Activated CD4-positive, alpha-beta T cell treated with anti-CD3 and anti-CD28 coated beads, Interleukin-2, amount 10 ng/mL, durations not matched to agents 7 days and 5 days (primary cell): Measurements from ENCODE around the gene MYO1G. TPM values are rescaled to one million over a fixed set of nuclear protein-coding genes. Genes with fewer than 3 reads are reported as not detected.

Experiments used
- CTCF ChIA-PET: fragments of 350-600 bp; sonication (Branson Sonifier 250); formaldehyde crosslinking; loops from one replicate; lab custom pipeline; 2021; ENCODE audit warnings: antibody characterized with exemption; lab: Charles Lee
- POLR2A ChIA-PET: fragments of 350-600 bp; sonication (Branson Sonifier 250); formaldehyde crosslinking; loops from one replicate; lab custom pipeline; 2021; ENCODE audit warnings: antibody characterized with exemption; lab: Charles Lee
- DNase-seq: peaks from one replicate; pipeline ENCODE4 v3.0.0-alpha.2; 2020
- H3K27ac Mint-ChIP-seq: one replicate; pipeline ENCODE4 v1.8.0; 2021; ENCODE audit warnings: mild to moderate bottlenecking, moderate library complexity, mixed read lengths
- H3K27me3 Mint-ChIP-seq: one replicate; pipeline ENCODE4 v1.8.0; 2021; ENCODE audit warnings: mixed read lengths
- H3K36me3 Mint-ChIP-seq: one replicate; pipeline ENCODE4 v1.8.0; 2021; ENCODE audit warnings: low read depth, mixed read lengths
- H3K4me1 Mint-ChIP-seq: one replicate; pipeline ENCODE4 v1.8.0; 2021; ENCODE audit warnings: mixed read lengths
- H3K4me3 Mint-ChIP-seq: one replicate; pipeline ENCODE4 v1.8.0; 2021; ENCODE audit warnings: mild to moderate bottlenecking, moderate library complexity, mixed read lengths
- H3K9me3 Mint-ChIP-seq: one replicate; pipeline ENCODE4 v1.8.0; 2021; ENCODE audit warnings: mixed read lengths
- total RNA-seq, 2 experiments: library from RNA; stranded (reverse); gene quantifications; one replicate each; pipeline ENCODE4 v1.2.3, GENCODE V29; 2021

MYO1G gene
- total RNA-seq, 2 experiments from 2014 or later: 414 to 457 TPM

GRCh38 chr7:44961844-44962482 is 16.9 kb downstream of the MYO1G start:
- DNase-seq: peak; percentile 24
- peaks cover 19% of the 10 kb centered on the region for H3K4me1 Mint-ChIP-seq
- H3K4me3 Mint-ChIP-seq: no peak overlapping the region
- ChIA-PET POLR2A (interaction anchor here (0.6 kb wide), 1 partner anchor 13 kb away, joined by 4 read pairs; no protein-coding TSS in a partner anchor), CTCF (interaction anchor here (0.6 to 4.1 kb wide), 2 partner anchors 12 to 114 kb away, joined by 3 to 26 read pairs; no protein-coding TSS in a partner anchor)
- H3K9me3 Mint-ChIP-seq: no peaks in the 10 kb centered on the region
- H3K27me3 Mint-ChIP-seq: no peaks in the 10 kb centered on the region
- H3K36me3 Mint-ChIP-seq: peaks cover 26% of the 10 kb centered on the region
- no peak overlapping the region for H3K27ac Mint-ChIP-seq

DNA sequence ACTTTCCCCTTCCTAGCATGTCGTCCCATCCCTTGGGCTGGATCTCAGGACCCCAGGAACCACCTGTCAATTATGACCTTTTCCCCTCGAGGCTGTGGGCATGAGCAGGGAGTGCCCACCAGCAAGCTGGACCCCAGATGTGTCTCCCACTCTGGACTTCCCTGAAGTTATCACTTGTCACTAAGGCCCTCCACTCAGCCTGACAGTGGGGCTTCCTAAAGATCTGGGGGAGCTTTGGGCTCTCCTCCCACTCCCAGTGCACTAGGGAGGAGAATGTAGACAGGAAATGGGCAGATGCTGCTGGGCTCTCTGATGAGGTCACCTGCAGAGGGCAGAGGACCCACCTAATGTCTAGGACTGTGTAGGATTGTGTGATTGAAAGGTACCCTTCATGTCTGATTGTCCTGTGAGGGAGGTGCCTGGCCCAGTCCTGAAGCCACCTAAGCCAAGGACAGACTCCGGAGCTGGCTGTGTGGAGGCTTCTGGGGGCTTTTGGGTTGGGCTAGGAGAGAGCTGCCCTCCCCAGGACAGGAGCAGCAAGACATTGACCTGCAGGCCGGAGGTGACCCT is 18.7 kb downstream of the MYO1G start:
- H3K36me3 Mint-ChIP-seq: peaks cover 15% of the 10 kb centered on the region
- no peak for DNase-seq
- H3K4me1 Mint-ChIP-seq: peaks cover 19% of the 10 kb centered on the region
- H3K4me3 Mint-ChIP-seq: no peak overlapping the region
- ChIA-PET POLR2A (no interaction called here), CTCF (interaction anchor here (0.6 to 1.4 kb wide), 3 partner anchors 13 to 155 kb away, joined by 3 read pairs; no protein-coding TSS in a partner anchor)
- no peaks in the 10 kb centered on the region for H3K9me3 Mint-ChIP-seq
- peaks cover 1% of the 10 kb centered on the region for H3K27me3 Mint-ChIP-seq
- H3K27ac Mint-ChIP-seq: peak overlapping the region; percentile 75

DNA sequence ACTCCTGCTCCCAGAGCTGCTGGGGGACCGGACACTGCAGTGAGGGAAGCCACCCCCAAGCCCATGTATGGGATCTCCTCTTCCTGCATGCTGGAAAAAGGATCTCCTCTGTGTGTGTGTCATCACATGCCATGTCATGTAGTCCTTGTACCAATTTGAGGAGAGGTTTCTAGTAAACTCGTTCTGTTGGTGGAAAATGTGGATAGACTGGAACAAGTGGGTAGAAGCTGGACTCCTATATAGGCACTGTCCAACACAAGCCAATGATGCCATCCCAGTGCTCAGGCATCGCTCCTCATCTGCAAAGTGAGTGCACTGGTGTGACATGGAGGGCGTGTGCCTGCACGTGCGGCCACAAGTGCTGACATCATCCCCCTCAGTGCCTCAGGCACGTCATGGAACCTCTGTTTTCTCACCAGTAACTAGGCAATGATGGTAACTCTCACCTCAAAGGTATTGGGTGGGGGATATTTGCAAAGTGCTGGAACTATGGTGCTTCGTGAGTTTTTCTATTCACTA is 19.3 kb downstream of the MYO1G start:
- ChIA-PET CTCF (interaction anchor here (0.6 to 1.4 kb wide), 2 partner anchors 13 to 154 kb away, joined by 3 read pairs; no protein-coding TSS in a partner anchor), POLR2A (no interaction called here)
- H3K9me3 Mint-ChIP-seq: no peaks in the 10 kb centered on the region
- peaks cover 6% of the 10 kb centered on the region for H3K27me3 Mint-ChIP-seq
- H3K27ac Mint-ChIP-seq: peak overlapping the region; percentile 75
- no peak overlapping the region for H3K4me3 Mint-ChIP-seq
- H3K36me3 Mint-ChIP-seq: peaks cover 14% of the 10 kb centered on the region
- H3K4me1 Mint-ChIP-seq: peaks cover 19% of the 10 kb centered on the region
- peak; percentile 45 for DNase-seq

DNA sequence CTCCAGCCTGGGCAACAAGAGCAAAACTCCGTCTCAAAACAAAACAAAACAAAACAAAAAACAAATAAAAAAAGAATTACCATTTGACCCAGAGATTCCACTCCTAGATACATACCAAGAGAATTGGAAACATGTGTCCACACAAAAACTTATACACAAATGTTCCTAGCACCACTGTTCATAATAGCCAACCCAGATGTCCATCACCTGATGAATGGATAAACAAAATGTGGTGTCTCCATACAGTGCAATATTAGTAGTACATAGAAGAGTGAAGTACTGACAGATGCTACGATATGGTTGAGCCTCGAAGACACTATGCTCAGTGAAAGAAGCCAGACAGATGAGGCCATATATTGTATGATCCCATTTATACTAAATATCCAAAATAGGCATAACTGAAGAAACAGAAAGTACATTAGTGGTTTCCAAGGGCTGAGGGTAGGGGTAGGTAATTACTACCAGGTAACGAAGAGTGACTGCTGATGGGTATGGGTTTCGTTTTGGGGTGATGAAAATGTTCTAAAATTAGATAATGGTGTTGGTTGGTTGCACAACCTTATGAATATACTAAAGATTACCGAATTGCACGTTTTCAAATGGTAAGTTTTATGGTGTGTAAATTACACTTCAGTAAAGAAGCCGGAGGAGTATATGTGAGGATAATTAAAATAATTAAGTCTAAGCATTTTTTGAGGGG is 20.0 kb downstream of the MYO1G start:
- no peak for DNase-seq
- no peak overlapping the region for H3K27ac Mint-ChIP-seq
- H3K4me3 Mint-ChIP-seq: no peak overlapping the region
- CTCF ChIA-PET: no interaction called here
- no peaks in the 10 kb centered on the region for H3K9me3 Mint-ChIP-seq
- POLR2A ChIA-PET: no interaction called here
- H3K27me3 Mint-ChIP-seq: peaks cover 9% of the 10 kb centered on the region
- peaks cover 19% of the 10 kb centered on the region for H3K4me1 Mint-ChIP-seq
- peaks cover 14% of the 10 kb centered on the region for H3K36me3 Mint-ChIP-seq

DNA sequence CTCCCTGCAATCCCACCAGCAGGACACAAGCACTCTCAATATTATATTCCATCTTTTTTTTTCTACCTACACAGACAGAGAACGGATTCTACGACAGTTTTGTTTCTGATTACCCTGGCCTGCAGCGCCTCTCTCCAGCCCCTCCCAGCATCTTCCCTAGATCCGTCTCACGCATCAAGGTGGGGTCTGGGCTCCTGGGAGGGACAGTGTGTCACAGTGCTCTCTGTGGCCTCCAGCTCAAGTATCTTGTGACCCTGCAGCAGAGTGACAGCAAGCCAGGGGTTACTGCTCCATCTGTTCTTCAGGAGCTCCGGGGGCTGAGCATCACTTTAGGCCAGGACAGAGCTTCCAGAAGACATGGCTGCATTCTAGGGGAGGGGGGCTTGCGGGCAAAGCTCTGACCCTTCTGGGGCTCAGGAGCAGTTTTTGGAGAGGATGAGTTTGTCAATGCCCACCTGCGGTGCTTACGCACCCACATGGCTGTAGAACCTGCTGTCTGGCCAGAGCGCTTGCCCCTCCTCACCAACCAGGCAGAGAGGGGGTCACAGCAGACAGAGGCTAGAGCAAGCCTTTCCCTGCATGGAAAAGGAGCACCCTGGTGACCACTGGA is 22.6 kb downstream of the MYO1G start:
- peaks cover 19% of the 10 kb centered on the region for H3K4me1 Mint-ChIP-seq
- no peaks in the 10 kb centered on the region for H3K9me3 Mint-ChIP-seq
- H3K4me3 Mint-ChIP-seq: no peak overlapping the region
- H3K36me3 Mint-ChIP-seq: peaks cover 9% of the 10 kb centered on the region
- H3K27ac Mint-ChIP-seq: peak overlapping the region; percentile 20
- no peak for DNase-seq
- ChIA-PET CTCF (interaction anchor here (0.5 to 1.6 kb wide), 6 partner anchors 16 to 182 kb away, joined by 3 to 5 read pairs (median 4); partner anchors contain the start of gene MYO1G), POLR2A (interaction anchor here (0.7 to 1.1 kb wide), 2 partner anchors 10 to 180 kb away, joined by 3 to 4 read pairs; no protein-coding TSS in a partner anchor)
- H3K27me3 Mint-ChIP-seq: peaks cover 20% of the 10 kb centered on the region

DNA sequence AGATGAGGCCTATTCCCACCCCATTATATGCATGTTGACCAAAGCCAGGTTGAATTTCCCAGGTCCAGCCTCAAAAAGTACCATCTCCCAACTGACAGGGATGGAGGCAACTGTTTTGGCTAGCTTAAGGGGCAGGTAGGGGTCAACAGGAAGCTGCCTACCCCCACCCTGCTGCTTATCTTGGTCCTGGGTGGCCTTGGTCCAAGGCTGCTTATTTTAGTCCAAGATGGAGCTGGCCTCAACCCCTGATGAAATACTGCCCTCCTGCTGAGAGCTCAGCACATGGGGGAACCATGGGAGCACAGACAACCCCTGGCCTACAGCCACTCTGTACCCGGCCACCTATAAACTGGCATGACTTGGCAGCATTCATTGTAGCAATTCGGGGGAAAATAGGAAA is 23.1 kb downstream of the MYO1G start:
- no peak overlapping the region for H3K4me3 Mint-ChIP-seq
- no peak overlapping the region for H3K27ac Mint-ChIP-seq
- no peaks in the 10 kb centered on the region for H3K9me3 Mint-ChIP-seq
- H3K36me3 Mint-ChIP-seq: peaks cover 9% of the 10 kb centered on the region
- peaks cover 24% of the 10 kb centered on the region for H3K27me3 Mint-ChIP-seq
- ChIA-PET CTCF (interaction anchor here (1.1 to 1.6 kb wide), 6 partner anchors 17 to 182 kb away, joined by 3 to 5 read pairs (median 4); partner anchors contain the start of gene MYO1G), POLR2A (interaction anchor here (0.7 to 1.1 kb wide), 2 partner anchors 11 to 180 kb away, joined by 3 to 4 read pairs; no protein-coding TSS in a partner anchor)
- DNase-seq: no peak
- H3K4me1 Mint-ChIP-seq: peaks cover 19% of the 10 kb centered on the region

- POLR2A ChIA-PET: no interaction called here
Measured at GRCh38 chr7:44953156-44953555, 25.7 kb downstream of the MYO1G start.

DNA sequence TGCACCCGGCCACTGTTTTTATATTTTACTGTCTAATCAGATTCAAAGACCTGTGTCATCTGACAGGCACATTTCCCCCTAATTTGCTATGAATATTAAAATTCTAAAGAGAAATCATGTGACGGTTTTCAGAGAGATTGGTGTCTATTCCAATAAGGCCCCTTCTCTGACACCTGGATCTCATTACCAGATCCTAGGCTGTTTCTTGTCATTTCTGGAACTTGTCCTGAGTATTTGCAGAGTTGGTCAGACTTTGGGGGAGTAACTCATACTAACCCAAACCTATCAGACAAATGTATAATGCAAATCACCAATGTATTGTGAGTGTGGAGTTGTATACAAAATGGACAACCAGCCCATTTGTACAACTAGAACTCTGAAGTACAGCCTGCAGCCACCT is 29.5 kb downstream of the MYO1G start:
- POLR2A ChIA-PET: no interaction called here
- Mint-ChIP-seq H3K4me1 (no peaks in the 10 kb centered on the region), H3K27me3 (peaks cover 45% of the 10 kb centered on the region), H3K27ac (no peak overlapping the region), H3K36me3 (no peaks in the 10 kb centered on the region), H3K4me3 (no peak overlapping the region), H3K9me3 (no peaks in the 10 kb centered on the region)
- CTCF ChIA-PET: no interaction called here
- no peak for DNase-seq

More at GRCh38 chr7:44953156-44953555, 25.7 kb downstream of the MYO1G start:
- DNase-seq: no peak
- Mint-ChIP-seq H3K27ac (no peak overlapping the region), H3K27me3 (peaks cover 33% of the 10 kb centered on the region), H3K9me3 (no peaks in the 10 kb centered on the region), H3K4me3 (no peak overlapping the region), H3K4me1 (no peaks in the 10 kb centered on the region), H3K36me3 (no peaks in the 10 kb centered on the region)
- CTCF ChIA-PET: interaction anchor here (1.2 to 1.7 kb wide), 2 partner anchors 12 to 49 kb away, joined by 4 to 5 read pairs; no protein-coding TSS in a partner anchor

- Mint-ChIP-seq H3K9me3 (no peaks in the 10 kb centered on the region), H3K27ac (no peak overlapping the region), H3K4me3 (no peak overlapping the region), H3K4me1 (no peaks in the 10 kb centered on the region), H3K27me3 (peaks cover 46% of the 10 kb centered on the region), H3K36me3 (no peaks in the 10 kb centered on the region)
- DNase-seq: no peak
- POLR2A ChIA-PET: no interaction called here
- CTCF ChIA-PET: no interaction called here
Measured at GRCh38 chr7:44945479-44945878, 33.3 kb downstream of the MYO1G start.

GRCh38 chr7:44944821-44945220 is 34.0 kb downstream of the MYO1G start:
- Mint-ChIP-seq H3K27me3 (peaks cover 43% of the 10 kb centered on the region), H3K27ac (no peak overlapping the region), H3K4me1 (no peaks in the 10 kb centered on the region), H3K9me3 (no peaks in the 10 kb centered on the region), H3K36me3 (no peaks in the 10 kb centered on the region), H3K4me3 (no peak overlapping the region)
- no peak for DNase-seq
- POLR2A ChIA-PET: no interaction called here
- CTCF ChIA-PET: no interaction called here

GRCh38 chr7:44943631-44944030 is 35.2 kb downstream of the MYO1G start:
- Mint-ChIP-seq H3K4me1 (no peaks in the 10 kb centered on the region), H3K36me3 (no peaks in the 10 kb centered on the region), H3K9me3 (no peaks in the 10 kb centered on the region), H3K27me3 (peaks cover 44% of the 10 kb centered on the region), H3K27ac (no peak overlapping the region), H3K4me3 (no peak overlapping the region)
- no peak for DNase-seq
- POLR2A ChIA-PET: interaction anchor here (0.6 kb wide), 1 partner anchor 30 kb away, joined by 5 read pairs; no protein-coding TSS in a partner anchor
- CTCF ChIA-PET: interaction anchor here (0.6 to 1.5 kb wide), 6 partner anchors 30 to 267 kb away, joined by 3 to 5 read pairs (median 4); no protein-coding TSS in a partner anchor

DNA sequence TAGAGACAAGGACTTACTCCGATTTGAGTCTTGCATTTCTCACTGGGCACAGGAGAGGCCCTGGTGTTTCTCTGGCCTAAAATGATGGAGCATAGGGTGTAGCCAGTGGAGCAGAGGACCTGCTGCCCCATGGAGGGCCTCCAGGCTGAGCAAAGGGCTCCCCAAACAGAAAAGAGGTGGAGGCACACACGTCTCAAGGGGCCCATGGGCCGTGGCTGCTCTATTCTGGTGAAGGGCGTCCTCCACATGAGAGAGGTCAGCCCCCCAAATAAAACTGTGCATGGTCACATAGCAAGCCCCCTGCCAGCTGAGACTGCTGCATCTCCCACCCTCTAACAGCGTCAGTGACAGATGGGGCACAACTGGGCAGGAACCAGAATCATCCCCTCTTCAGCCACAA is 41.4 kb downstream of the MYO1G start:
- H3K9me3 Mint-ChIP-seq: no peaks in the 10 kb centered on the region
- DNase-seq: no peak
- peaks cover 25% of the 10 kb centered on the region for H3K27me3 Mint-ChIP-seq
- no peak overlapping the region for H3K27ac Mint-ChIP-seq
- no peaks in the 10 kb centered on the region for H3K36me3 Mint-ChIP-seq
- peaks cover 3% of the 10 kb centered on the region for H3K4me1 Mint-ChIP-seq
- ChIA-PET CTCF (interaction anchor here (1.2 kb wide), 1 partner anchor 10 kb away, joined by 5 read pairs; no protein-coding TSS in a partner anchor), POLR2A (no interaction called here)
- no peak overlapping the region for H3K4me3 Mint-ChIP-seq
